AG20443 (cell line): ENCODE results near the gene HSBP1.

ENCODE experiments used
- DNase-seq: peaks from one replicate; pipeline ENCODE4 v3.0.0; 2012; ENCODE audit warnings: low spot score, mixed read lengths

The HSBP1 gene

GRCh38 chr16:83839561-83839960 is 31.8 kb downstream of the HSBP1 start:
- DNase-seq: no peak

GRCh38 chr16:83840060-83840617 is 32.4 kb downstream of the HSBP1 start:
- no peak for DNase-seq

DNA sequence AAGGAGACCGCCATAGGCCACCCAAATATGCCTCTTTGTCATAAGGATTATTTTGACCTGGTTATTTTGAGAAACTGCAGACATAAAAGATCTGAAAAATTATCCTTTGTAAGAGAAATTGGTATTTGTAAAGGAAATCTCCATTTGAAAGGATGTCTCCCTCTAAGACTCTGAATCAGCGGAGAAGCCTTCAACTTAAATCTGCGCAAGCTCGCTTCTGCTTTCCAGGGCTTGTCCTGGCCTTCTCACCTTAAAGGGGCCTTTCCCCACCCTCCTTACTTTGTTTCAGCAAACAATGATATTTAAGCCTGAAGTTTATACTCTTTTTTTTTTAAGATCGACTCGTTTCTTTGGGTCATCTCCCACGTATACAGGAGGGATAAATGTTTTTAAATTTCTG is 34.5 kb downstream of the HSBP1 start:
- no peak for DNase-seq

GRCh38 chr16:83842756-83843507 is 35.2 kb downstream of the HSBP1 start:
- no peak for DNase-seq

DNA sequence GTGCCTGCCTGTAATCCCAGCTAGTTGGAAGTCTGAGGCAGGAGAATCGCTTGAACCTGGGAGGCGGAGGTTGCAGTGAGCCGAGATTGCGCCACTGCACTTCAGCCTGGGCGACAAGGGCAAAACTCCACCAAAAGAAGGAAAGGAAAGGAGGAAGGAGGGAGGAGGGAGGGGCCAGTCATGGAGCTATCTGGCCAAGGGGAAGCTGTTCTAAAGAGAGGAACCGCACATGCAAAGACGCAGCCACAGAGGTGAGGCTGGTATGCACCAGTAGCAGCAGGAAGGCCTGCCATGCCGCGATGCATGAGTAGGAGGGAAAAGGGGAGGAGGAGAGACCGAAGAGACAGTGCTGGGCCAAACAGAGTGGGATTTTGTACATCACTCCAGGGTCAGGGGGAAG is 35.9 kb downstream of the HSBP1 start:
- DNase-seq: no peak

GRCh38 chr16:83845263-83845662 is 37.5 kb downstream of the HSBP1 start:
- no peak for DNase-seq

DNA sequence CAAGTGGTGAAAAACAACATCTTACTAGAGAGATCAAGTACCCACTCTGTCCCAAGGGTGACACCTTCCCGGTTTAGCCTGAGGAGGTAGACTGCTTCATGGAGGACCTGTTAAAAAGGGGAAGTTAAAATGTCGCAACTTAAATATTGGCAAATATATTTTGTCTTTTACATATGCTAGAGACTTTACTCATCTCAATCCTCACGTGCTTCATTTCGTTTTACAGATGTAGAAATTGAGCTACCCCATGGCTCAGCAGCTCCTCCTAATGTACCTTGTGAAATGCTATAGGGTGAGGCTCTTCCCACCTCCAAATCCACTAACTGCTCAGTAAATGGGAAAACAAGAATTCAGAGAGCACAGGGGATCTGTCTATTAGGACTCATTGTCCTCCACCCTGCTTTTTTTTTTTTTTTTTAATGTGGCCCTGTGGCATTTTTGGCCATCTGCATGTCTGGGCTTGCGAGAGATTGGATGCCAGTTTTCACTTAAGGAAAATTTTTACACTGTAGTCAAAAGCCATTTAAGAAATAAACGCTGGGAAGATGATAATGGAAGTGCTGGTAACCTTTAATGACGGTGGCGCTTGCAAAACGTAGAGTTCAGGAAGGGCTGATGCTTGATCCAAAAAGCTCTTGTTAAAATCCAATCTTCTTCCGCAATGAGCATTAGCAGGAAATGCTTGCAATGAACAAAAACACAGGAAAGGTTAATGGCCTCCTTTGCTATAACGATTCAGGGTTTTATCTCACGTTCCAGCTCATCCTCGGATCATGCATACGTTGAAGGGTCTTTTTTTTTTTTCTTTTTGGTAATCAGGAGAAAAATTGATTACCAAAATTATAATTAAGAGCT is 39.8 kb downstream of the HSBP1 start:
- DNase-seq: no peak

DNA sequence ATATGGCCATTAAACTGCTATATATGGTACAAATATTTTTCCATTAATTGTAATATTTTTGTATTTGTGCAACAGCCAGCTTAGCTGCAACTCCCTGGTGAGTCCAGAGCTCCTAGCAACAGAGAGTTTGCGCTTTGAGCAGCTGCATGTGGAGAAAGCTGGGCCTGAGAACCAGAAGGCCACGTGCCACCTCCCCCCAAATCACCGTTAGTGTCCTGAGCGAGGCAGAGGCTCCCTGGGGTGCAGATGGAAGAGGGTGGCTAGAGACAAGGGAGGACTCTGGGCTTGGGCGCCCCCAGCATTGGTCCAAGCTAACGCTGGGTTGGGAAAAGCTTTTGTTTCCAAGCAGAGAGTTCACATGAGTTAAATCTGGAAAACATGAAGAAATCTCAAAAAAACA is 41.6 kb downstream of the HSBP1 start:
- no peak for DNase-seq

GRCh38 chr16:83850947-83851346 is 43.2 kb downstream of the HSBP1 start:
- DNase-seq: no peak

DNA sequence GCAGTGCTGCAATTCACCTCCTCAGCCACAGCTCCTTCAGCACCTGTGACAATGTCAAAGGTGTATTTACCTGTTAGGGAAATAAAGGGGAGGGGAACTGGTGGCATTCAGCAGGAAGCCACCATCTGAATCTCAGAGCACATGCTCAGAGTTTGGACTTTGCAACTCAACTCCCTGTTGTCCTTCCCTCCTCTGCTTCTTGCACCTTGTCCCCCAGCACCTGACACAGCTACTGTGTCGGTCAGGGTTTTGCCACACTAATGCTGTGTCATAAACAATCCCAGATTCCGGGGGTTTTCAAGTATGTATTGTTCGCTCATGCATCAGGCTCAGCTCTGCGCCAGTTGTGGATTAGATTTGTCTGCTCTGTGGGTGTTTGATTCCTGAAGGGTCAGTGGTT is 43.7 kb downstream of the HSBP1 start:
- DNase-seq: no peak

DNA sequence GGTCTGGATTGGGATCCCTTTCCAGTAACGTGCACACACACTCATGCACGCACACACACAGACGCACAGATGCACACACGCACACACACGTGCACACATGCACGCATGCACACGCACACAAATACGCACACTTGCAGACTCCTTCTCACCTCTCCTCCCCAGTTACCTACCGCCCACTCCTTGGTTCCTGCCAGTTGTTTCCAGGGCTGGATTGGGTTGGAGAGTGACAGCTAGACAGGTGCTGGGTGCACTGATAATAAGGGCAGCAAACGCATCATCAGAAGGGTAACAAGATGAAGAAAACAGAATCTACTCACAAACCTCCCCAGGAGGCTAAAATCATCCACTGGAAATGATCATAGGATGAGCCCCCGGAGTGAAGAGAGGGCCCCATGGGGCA is 45.0 kb downstream of the HSBP1 start:
- no peak for DNase-seq

DNA sequence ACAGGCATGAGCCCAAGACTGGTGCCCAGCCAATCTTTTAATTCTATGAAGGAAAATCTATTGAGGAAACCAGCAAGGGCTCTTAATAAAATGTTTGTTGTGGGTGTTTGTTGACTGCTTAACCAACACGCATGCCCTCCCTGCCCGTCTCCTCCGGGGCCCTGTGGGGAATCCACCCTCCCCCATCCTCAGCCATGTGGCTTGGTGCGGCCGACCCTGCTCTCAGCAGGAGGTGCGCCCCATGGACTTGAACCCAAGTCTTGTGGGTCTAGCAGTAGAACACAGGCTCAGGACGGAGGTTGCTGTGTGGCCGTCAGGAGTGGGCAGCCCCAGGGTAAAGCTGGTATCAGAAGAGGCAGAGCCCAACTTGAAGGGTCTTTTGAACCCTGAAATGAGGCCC is 46.1 kb downstream of the HSBP1 start:
- no peak for DNase-seq

GRCh38 chr16:83854420-83854819 is 46.6 kb downstream of the HSBP1 start:
- no peak for DNase-seq

- no peak for DNase-seq
These were observed 49.0 kb downstream of the HSBP1 start for GRCh38 chr16:83856792-83857191.

DNA sequence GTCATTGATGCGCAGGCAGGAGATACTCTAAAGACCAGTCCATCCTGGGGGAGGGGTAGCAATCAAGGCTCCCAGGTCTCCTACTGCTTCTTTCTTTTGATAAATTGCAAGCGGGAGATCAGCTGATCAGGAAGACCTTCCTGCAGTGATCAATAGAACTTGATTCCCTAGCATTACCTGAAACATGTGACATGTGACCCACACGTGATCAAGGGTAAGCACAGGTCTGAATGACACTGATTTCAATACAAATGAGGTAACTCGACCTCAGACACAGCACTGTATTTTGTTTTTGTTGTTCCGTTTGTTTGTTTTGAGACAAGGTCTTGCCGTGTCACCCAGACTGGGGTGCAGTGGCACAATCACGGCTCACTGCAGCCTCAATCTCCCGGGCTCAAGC is 51.5 kb downstream of the HSBP1 start:
- no peak for DNase-seq

DNA sequence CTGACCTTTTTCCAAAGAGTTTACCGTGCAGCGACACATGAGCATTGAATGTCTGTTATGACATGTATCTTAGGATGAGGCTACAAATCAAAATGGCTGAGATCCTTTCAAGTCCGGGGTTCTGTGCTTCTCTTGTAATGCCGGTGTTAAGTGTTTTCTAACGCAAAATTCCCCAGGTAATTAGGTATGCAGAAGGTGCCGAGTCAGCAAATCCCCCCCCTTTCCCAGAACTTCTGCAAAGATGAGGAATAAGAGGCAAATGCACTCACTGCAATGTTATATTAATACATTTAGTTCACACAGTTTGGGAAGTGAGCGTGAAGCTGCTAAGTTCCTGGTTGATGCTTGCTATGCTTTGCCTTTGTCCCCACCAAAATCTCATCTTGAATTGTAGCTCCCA is 54.9 kb downstream of the HSBP1 start:
- DNase-seq: no peak

DNA sequence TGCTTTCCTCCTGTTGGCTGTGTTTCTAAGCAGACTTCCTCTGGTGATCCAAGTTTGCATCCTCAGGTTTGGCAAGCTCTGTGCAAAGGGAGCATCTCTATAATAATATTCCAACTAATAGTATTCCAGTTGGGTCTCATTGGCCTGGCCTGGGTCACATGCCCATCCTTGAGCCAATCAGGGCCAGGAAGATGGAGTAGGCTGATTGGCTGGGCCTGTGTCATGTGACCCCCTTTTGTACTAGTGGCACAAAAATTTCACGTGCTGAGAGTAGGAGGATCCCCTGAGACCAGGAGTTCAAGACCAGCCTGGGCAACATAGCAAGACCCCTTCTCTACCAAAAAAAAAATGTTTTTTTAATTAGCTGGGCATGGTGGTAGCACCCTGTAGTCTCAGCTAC is 55.9 kb downstream of the HSBP1 start:
- DNase-seq: no peak
